Right cardiac atrium (tissue), 5 donors: ENCODE data around the gene COPS4. TPM values are rescaled to one million over a fixed set of nuclear protein-coding genes. Genes with fewer than 3 reads are reported as not detected.
A peak's percentile ranks its signal among the peaks of the same experiment; 100 is the strongest.
"Not testable (repeated sequence)": the region's sequence is repeated elsewhere in the genome, so short reads cannot be mapped to it uniquely, and the experiment has no call there.

Experiments used
- ATAC-seq, 2 donors: fragments of 200-7000 bp; cut with Tn5 transposase; one replicate each; pipeline versions ENCODE4 v1.8.0 to v1.9.1; 2020; ENCODE audit warnings: moderate library complexity in 2 of 2, mild to moderate bottlenecking in 1 of 2
- DNase-seq, 3 donors: peaks; one replicate each; pipeline ENCODE4 v3.0.0-alpha.2; 2020
- H3K27ac ChIP-seq: one replicate; pipeline ENCODE4 v1.5.1; 2013; ENCODE audit warnings: mild to moderate bottlenecking, low read length, control low read depth, moderate library complexity
- H3K27me3 ChIP-seq: one replicate; pipeline ENCODE4 v1.6.1; 2013; ENCODE audit not compliant: control insufficient read depth, insufficient read depth
- H3K4me1 ChIP-seq: one replicate; pipeline ENCODE4 v1.6.1; 2013; ENCODE audit warnings: low read length; ENCODE audit not compliant: control insufficient read depth, insufficient read depth
- H3K4me3 ChIP-seq: one replicate; pipeline ENCODE4 v1.5.1; 2013; ENCODE audit warnings: low read length, control low read depth
- H3K9me3 ChIP-seq: one replicate; pipeline ENCODE4 v1.6.1; 2013; ENCODE audit warnings: low read length; ENCODE audit not compliant: control insufficient read depth
- WGBS: extraction: QIAGEN DNeasy Blood & Tissue Kit; methylation state at CpG from one replicate; pipeline ENCODE4 v1.1.7; 2013; 5-methylcytosine and 5-hydroxymethylcytosine counted together
- intact Hi-C, 4 donors: fragments of 100-400 bp; cut with DNase I; formaldehyde crosslinking; loops; one replicate each; pipeline versions ENCODE4 v1.11.0 to v1.14.0; 2022 to 2023
- polyA plus RNA-seq: library from polyadenylated mRNA; stranded (reverse); fragments of 200-250 nt; gene quantifications from one replicate; pipeline ENCODE4 v1.2.3, GENCODE V29; 2013
- total RNA-seq, 4 donors: library from RNA; stranded (reverse); fragmentation: NEBNext Ultra II Directional; extraction: Animal tissue kit (Norgen Biotek cat#: 25700); gene quantifications; one replicate each; pipeline ENCODE4 v1.2.1, GENCODE V29; 2021
- donor health status: healthy with polysubstance abuse.
- donor health status: DM: no; HTN: yes; CAD: no.
- donor health status: DM: no; HTN: no; CAD: no.
- donor health status: DM: no; HTN: yes; CAD: no; lungs with severe emphysema.
- donor health status: DM: yes; HTN: yes; CAD: no.

Gene COPS4
- total and polyA plus RNA-seq, 5 donors = 40.3 to 54.8 (median 47.7) TPM

DNA sequence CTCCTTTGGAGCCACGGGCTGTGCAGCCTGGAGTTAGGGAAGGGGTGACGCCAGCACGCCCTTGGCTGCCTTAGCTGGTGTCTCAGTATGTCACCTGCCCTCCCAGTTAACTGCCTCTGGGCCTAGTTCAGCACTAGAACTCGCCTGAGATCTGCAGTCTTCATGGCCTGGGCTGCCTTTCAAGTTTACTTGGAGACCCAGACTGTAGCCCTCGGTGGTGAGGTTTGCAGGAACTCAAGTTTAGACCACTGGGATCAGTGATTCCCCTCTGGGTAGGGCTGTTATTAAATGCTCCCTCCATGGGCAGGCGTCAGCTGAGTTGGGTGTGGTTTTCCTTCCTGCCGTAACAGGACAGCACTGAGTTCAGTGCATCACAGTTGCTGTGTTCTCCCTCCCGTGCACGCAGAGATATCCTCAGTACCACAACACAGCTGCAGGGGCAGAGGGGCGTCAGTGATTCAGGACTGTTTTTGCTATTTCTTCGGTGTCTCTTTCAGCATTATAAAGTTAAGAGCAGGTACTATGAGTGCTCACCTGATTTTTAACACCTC lies 49.0 kb downstream of the COPS4 start:
- WGBS = 43% methylated on average over 11 of the region's 11 CpGs
- H3K27me3 ChIP-seq = no peaks in the 10 kb centered on the region
- DNase-seq (peak in 2 of 3 donors; percentile 44 to 75), ATAC-seq (peak; percentile 68 to 98)
- no peaks in the 10 kb centered on the region for H3K9me3 ChIP-seq
- H3K4me3 ChIP-seq = no peak overlapping the region
- peaks cover 2% of the 10 kb centered on the region for H3K4me1 ChIP-seq
- intact Hi-C loops = loop anchor here in 1 of 4 donors (10.0 kb wide), 1 partner anchor 171 kb away; no protein-coding TSS in a partner anchor
- H3K27ac ChIP-seq = peak overlapping the region; percentile 40

DNA sequence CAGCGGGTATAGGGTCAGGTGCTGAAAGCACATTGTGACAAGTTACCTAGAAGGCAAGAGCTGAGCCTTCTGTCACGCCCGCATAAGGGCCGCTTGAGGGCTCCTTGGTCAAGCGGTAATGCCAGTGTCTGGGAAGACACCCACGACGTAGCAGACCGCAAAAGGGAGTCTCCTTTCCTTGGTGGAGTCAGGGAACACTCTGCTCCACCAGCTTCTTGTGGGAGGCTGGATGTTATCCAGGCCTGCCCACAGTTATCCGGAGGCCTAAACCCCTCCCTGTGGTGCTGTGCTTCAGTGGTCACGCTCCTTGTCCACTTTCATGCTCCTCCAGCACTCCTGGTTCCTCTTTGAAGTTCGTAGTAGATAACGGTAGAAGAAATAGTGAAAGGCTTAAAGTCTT lies 50.0 kb downstream of the COPS4 start:
- H3K4me1 ChIP-seq, H3K27me3 ChIP-seq, H3K27ac ChIP-seq, H3K9me3 ChIP-seq, ATAC-seq, H3K4me3 ChIP-seq: not testable (repeated sequence)
- peak in 1 of 3 donors; percentile 60 for DNase-seq
- 84% methylated on average over 12 of the region's 12 CpGs for WGBS
- intact Hi-C loops = loop anchor here in 1 of 4 donors (10.0 kb wide), 1 partner anchor 170 kb away; no protein-coding TSS in a partner anchor

DNA sequence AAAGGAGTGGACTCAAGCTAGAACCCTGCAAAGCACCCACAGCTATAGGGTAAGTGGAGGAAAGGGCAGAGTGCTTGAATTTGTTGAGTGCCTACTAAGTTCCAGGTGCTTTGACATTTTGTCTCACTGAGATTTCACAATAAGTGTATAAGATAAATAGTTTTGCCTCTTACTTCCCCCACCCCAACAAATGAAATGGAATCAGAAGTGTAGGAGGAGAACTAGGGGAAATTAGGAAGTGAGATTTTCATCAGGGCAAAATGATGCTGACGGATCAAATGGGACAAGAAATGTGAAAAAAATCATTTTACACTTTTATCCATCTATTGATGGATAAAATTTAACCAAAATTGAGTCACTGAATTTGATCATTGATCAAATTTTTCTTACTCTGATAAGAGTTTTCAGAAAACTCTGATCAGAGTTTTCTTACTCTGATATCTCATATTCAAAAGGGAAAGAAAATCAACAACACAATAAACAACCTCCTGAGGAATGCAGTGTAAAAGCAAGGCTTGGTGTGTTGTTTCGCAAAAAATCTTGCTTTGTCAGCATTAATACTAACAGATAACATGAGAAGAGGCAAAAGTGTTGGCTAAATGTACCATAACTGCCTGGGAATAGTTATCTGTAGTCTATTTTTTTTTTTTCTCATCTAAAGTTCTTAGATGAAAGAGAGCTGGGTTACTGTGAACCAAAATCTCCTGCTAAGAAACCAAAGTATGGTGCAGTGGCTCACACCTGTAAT lies 54.6 kb downstream of the COPS4 start:
- H3K27me3 ChIP-seq = no peaks in the 10 kb centered on the region
- 75% methylated on average over 2 of the region's 2 CpGs for WGBS
- intact Hi-C loops = loop anchor here in 1 of 4 donors (10.0 kb wide), 1 partner anchor 165 kb away; no protein-coding TSS in a partner anchor
- DNase-seq (no peak), ATAC-seq (no peak)
- H3K9me3 ChIP-seq = no peaks in the 10 kb centered on the region
- no peak overlapping the region for H3K4me3 ChIP-seq
- no peaks in the 10 kb centered on the region for H3K4me1 ChIP-seq
- no peak overlapping the region for H3K27ac ChIP-seq

DNA sequence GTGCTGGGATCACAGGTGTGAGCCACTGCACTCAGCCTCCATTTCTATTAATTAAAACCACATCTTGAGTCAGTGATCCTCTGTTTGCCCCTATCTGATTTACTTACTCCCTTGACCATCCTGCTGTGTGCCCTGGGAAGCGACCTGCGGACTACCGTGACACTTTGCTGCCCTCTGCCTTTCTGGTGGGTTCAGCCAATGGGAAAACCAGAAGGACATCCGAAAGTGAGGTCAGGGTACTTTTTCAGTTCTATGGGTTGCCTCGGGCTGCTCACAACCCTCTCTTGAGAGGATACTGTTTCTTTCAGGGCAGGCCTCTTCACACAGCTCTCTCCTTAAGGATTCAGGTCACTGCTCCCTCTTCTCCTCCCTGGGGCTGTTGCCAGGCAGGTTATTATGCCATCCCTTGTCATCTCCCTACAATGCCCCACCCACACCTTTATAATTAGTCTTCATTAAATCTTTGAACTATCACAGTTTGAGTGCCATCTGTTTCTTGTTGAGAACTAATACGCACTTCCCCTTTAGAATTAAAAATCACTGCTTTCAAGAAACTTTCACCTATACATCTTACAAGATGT lies 58.2 kb downstream of the COPS4 start:
- WGBS = 63% methylated on average over 6 of the region's 6 CpGs
- Histone ChIP-seq H3K4me3 (no peak overlapping the region), H3K4me1 (no peaks in the 10 kb centered on the region), H3K9me3 (no peaks in the 10 kb centered on the region), H3K27me3 (no peaks in the 10 kb centered on the region), H3K27ac (no peak overlapping the region)
- intact Hi-C loops = no loop called here
- ATAC-seq (no peak), DNase-seq (no peak)

DNA sequence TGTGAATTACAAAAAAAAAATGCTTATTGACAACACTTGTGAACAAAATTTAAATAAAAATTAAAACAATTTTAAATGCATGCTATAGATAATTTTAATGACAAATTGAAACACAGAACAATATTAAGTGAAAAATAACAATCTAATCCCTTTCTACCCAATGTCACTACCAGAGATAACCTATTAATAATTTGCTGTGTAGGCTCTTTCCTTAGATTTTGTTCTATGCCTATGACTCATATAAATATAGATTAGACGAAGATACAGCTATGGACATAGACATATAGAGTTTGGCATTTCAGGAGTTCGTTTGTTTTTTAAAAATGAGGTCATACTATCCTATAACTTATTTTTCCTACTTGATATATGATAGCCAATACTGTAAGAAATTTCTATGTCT lies 61.4 kb downstream of the COPS4 start:
- no peaks in the 10 kb centered on the region for H3K27me3 ChIP-seq
- no peak for DNase-seq
- WGBS = 73% methylated on average over 2 of the region's 2 CpGs
- H3K9me3 ChIP-seq = no peaks in the 10 kb centered on the region
- intact Hi-C loops = no loop called here
- no peak overlapping the region for H3K27ac ChIP-seq
- no peak overlapping the region for H3K4me3 ChIP-seq
- no peaks in the 10 kb centered on the region for H3K4me1 ChIP-seq
- no peak for ATAC-seq

- no peak for ATAC-seq
- no peaks in the 10 kb centered on the region for H3K9me3 ChIP-seq
- no peaks in the 10 kb centered on the region for H3K4me1 ChIP-seq
- intact Hi-C loops = no loop called here
- H3K27ac ChIP-seq = no peak overlapping the region
- 92% methylated on average over 7 of the region's 7 CpGs for WGBS
- H3K27me3 ChIP-seq = no peaks in the 10 kb centered on the region
- DNase-seq = no peak
- no peak overlapping the region for H3K4me3 ChIP-seq
These were observed 70.0 kb downstream of the COPS4 start for GRCh38 chr4:83104991-83105390.

DNA sequence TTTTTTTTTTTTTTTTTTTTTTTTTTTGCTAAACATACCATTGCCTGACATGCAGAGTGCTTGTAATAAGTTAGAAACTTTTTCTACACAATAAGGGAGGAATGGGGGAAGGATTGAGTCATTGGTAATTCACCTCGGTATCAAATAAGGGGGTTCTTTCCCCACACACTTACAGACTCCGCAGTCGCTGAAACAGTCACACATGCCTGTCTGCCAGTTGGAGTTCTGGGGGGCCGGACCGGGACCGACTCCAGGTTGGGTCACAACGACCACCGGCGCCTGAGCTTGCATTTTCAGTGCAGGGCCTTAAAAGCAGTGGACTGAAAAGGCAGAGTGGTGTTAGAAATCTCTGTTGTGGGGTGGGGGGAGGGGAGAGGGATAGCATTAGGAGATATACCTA lies 72.6 kb downstream of the COPS4 start:
- no peak for DNase-seq

GRCh38 chr4:83108101-83108861 lies 73.3 kb downstream of the COPS4 start:
- Histone ChIP-seq H3K27me3 (no peaks in the 10 kb centered on the region), H3K27ac (no peak overlapping the region)

More for the DNA sequence above, 72.6 kb downstream of the COPS4 start:
- Histone ChIP-seq H3K4me3 (no peak overlapping the region), H3K9me3 (no peaks in the 10 kb centered on the region), H3K4me1 (no peaks in the 10 kb centered on the region), H3K27ac (no peak overlapping the region), H3K27me3 (no peaks in the 10 kb centered on the region)
- no peak for ATAC-seq
- intact Hi-C loops = no loop called here
- 82% methylated on average over 9 of the region's 9 CpGs for WGBS

DNA sequence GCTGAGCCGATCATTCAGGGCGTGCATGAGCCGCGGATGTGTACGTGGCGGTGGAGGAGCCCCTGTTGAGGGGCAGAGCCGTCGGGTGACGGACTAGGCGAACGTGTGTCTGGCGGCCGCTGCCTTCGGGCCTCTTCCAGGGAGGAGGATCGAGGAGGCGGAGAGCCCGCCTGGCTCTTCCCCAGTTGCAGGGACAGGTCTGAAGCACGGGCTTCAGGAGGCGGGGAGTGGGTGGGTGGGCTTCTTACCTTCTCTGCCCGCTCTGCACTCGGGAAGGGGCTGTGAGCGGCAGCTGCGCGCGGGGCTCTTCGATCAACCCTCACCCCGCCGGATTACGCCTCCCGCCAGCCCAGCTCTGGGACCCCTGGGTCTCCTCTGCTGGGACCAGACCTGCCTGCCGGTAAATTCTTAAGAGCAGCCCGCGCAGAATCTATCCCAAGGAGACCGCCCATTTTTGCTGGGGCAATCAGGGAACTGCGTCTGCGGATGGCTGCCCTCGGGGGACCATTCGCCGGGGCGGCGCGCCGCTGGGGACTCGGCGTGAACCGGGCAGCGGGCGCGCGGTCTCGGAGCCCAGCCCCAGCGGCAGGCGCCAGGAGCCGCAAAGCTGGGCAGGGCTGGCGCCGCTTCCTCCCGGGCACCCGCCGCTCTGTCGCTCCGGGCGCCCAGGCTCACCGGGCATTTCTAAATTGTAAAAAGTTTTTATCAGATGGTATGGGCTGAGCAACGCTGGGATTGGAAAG lies 74.7 kb downstream of the COPS4 start:
- DNase-seq = peak; percentile 46 to 75 (median 73)
- intact Hi-C loops = no loop called here

More at GRCh38 chr4:83108101-83108861, 73.3 kb downstream of the COPS4 start:
- ATAC-seq = no peak
- WGBS = 86% methylated on average over 26 of the region's 26 CpGs
- intact Hi-C loops = no loop called here
- no peak overlapping the region for H3K4me3 ChIP-seq
- no peaks in the 10 kb centered on the region for H3K9me3 ChIP-seq
- H3K4me1 ChIP-seq = no peaks in the 10 kb centered on the region
- DNase-seq = no peak

DNA sequence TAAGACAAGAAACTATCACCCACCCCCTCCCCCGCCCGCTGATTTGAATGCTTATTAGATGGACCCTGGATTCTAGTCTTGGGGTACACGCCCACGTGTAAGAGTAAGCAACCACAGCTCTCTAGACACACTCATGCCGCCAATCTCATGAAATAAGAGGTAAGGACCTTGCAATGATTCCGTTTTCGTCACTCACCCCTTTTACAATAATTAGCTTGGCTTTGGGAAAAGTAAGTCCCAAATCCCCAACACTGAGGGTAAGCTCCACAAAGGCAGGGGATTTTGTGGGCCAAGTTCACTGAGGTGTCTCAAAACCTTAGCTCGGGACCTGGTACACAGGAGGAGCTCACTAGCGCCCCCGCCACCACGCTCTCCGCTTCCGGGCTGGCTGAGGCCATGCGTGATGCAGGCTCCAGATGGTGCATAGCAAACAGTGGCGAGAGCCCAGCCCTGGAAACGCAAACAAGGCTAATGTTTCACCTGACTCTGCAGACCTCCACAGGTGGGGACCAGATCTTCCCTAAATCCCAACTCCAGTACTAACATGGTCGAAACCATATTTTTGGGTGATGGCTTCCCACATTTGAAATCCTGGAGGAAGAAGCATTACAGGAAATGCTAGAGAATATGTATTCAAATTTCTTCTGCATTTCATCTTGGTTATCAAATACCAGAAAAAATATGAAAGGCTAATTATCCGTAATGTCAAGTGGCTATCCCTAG lies 75.4 kb downstream of the COPS4 start:
- intact Hi-C loops = no loop called here
- H3K27ac ChIP-seq = no peak overlapping the region
- peak overlapping the region; percentile 89 for H3K4me3 ChIP-seq
- 3% methylated on average over 18 of the region's 18 CpGs for WGBS
- no peaks in the 10 kb centered on the region for H3K27me3 ChIP-seq
- DNase-seq = peak; percentile 83 to 94 (median 91)
- H3K4me1 ChIP-seq = no peaks in the 10 kb centered on the region
- no peaks in the 10 kb centered on the region for H3K9me3 ChIP-seq
- peak; percentile 94 to 95 for ATAC-seq

More for the DNA sequence above, 74.7 kb downstream of the COPS4 start:
- WGBS = 1% methylated on average over 64 of the region's 64 CpGs
- Histone ChIP-seq H3K9me3 (no peaks in the 10 kb centered on the region), H3K27ac (peak overlapping the region; percentile 30), H3K27me3 (no peaks in the 10 kb centered on the region), H3K4me1 (no peaks in the 10 kb centered on the region), H3K4me3 (peak overlapping the region; percentile 89)
- ATAC-seq = peak; percentile 87 to 90
